Panc1 (cell line): ENCODE measurements around the gene MAK. TPM values are rescaled to one million over a fixed set of nuclear protein-coding genes. Genes with fewer than 3 reads are reported as not detected.
"Not testable (repeated sequence)": the region's sequence is repeated elsewhere in the genome, so short reads cannot be mapped to it uniquely, and the experiment has no call there.

Source experiments
- ATAC-seq: fragments of 200-7000 bp; cut with Tn5 transposase; 2 replicates; pipeline ENCODE4 v1.9.1; 2020; ENCODE audit warnings: mild to moderate bottlenecking, moderate library complexity
- BruUV-seq: library from RNA; stranded (reverse); fragments of 400-500 nt; replicated peaks from 2 replicates; lab custom pipeline; 2021; lab: Mats Ljungman, UMichigan
- CTCF ChIA-PET: fragments of 300-600 bp; sonication (Branson Sonifier 250); formaldehyde crosslinking; loops from one replicate; lab custom pipeline; 2022; ENCODE audit warnings: antibody characterized with exemption; lab: Charles Lee
- POLR2A ChIA-PET: fragments of 300-600 bp; sonication (Branson Sonifier 250); formaldehyde crosslinking; loops from one replicate; lab custom pipeline; 2022; ENCODE audit warnings: antibody characterized with exemption; lab: Charles Lee
- DNase-seq: peaks from one replicate; pipeline ENCODE4 v3.0.0-alpha.2; 2010; ENCODE audit warnings: low read depth, low spot score
- H3K27ac ChIP-seq: 2 replicates; pipeline ENCODE4 v1.5.1; 2011; ENCODE audit warnings: mild to moderate bottlenecking, low read length, inconsistent platforms
- H3K27me3 ChIP-seq: fragments of 200-500 bp; sonication (Bioruptor generic); 2 replicates; pipeline ENCODE4 v1.6.0; 2014; ENCODE audit warnings: low read length, inconsistent platforms; ENCODE audit not compliant: control insufficient read depth, insufficient read depth
- H3K36me3 ChIP-seq: fragments of 200-500 bp; sonication (Bioruptor generic); 2 replicates; pipeline ENCODE4 v1.5.1; 2014; ENCODE audit warnings: inconsistent platforms, mild to moderate bottlenecking, low read length, moderate library complexity; ENCODE audit not compliant: control insufficient read depth, insufficient read depth
- H3K4me1 ChIP-seq: 2 replicates; pipeline ENCODE4 v1.5.1; 2011; ENCODE audit warnings: inconsistent platforms, mild to moderate bottlenecking, low read length, moderate library complexity; ENCODE audit not compliant: control insufficient read depth, insufficient read depth
- H3K4me3 ChIP-seq, 2 experiments: 2 replicates each; pipeline ENCODE4 v1.5.1; 2011 to 2012; ENCODE audit warnings: low read depth in 2 of 2, low read length in 2 of 2, mild to moderate bottlenecking in 2 of 2, inconsistent platforms in 1 of 2, moderate library complexity in 1 of 2
- H3K9me3 ChIP-seq: fragments of 200-500 bp; sonication (Bioruptor generic); 2 replicates; pipeline ENCODE4 v1.5.1; 2014; ENCODE audit warnings: low read depth, mild to moderate bottlenecking, inconsistent platforms, low read length, moderate library complexity; ENCODE audit not compliant: control insufficient read depth, insufficient read depth
- POLR2AphosphoS5 ChIP-seq: IDR thresholded peaks from 2 replicates; pipeline ENCODE4 v1.6.1; 2012; ENCODE audit warnings: mild to moderate bottlenecking, low read depth, low read length, moderate library complexity
- in situ Hi-C: cut with HindIII; loops from 2 replicates; pipeline ENCODE4 v1.10.0; 2016; ENCODE audit warnings: low sequenced_read_pairs, low pct_unique_long_range_greater_than_20kb
- intact Hi-C: fragments of 100-400 bp; cut with micrococcal nuclease; formaldehyde crosslinking; loops from one replicate; pipeline ENCODE4 v1.10.0; 2022; ENCODE audit not compliant: unreplicated experiment
- total RNA-seq: library from RNA; stranded (reverse); gene quantifications from one replicate; pipeline ENCODE4 v1.2.1, GENCODE V29; 2021; ENCODE audit not compliant: unreplicated experiment
- TF ChIP-seq, protein P1 (sequence below), 2 experiments: IDR thresholded peaks; 2 replicates each; pipeline ENCODE4 v1.6.1; 2011 to 2012; ENCODE audit warnings: low read depth in 2 of 2, control low read depth in 1 of 2, low read length in 1 of 2, mild to moderate bottlenecking in 1 of 2, moderate library complexity in 1 of 2; ENCODE audit not compliant: insufficient read depth in 1 of 2
- TF ChIP-seq, protein P2 (sequence below): fragments of 450-650 bp; IDR thresholded peaks from 2 replicates; pipeline ENCODE4 v1.5.1; 2017; ENCODE audit warnings: mild to moderate bottlenecking

The MAK gene
- total RNA-seq, 1 experiment from 2014 or later: 0.21 TPM

DNA sequence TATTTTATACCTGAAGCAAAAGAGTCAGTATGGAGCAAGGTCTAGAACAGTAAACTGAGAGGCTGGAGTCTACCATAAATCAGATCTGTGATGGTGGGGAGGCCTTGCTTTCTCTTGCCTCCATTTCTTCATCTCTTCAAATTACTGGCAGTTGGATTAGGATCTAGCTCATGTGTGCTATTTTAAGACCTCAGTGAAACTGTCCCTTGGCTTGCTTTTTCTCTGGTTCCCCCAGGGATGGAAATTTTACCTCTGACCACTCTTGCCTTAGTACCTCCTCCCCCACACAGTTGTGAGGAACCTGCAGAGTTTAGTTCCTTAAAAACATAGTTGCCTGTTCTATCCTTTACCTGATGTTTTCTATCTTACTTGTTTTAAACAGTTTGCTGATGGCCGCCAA lies 82.3 kb downstream of the MAK start:
- CTCF ChIA-PET: no interaction called here
- intact Hi-C loops (no loop called here), in situ Hi-C loops (no loop called here)
- Histone ChIP-seq H3K4me3 (no peak overlapping the region), H3K9me3 (no peaks in the 10 kb centered on the region), H3K27ac (peak overlapping the region; percentile 14; the same call in 1 of the 2 replicates), H3K27me3 (no peaks in the 10 kb centered on the region), H3K4me1 (peaks cover 31% of the 10 kb centered on the region), H3K36me3 (0 out of 2 replicates have a peak, but pooled peaks cover 4% of the 10 kb centered on the region)
- DNase-seq (no peak), ATAC-seq (no peak)
- no TSS peak for BruUV-seq
- POLR2A ChIA-PET: no interaction called here
- no peak for TF ChIP-seq POLR2AphosphoS5
- TF ChIP-seq, protein P1, sequence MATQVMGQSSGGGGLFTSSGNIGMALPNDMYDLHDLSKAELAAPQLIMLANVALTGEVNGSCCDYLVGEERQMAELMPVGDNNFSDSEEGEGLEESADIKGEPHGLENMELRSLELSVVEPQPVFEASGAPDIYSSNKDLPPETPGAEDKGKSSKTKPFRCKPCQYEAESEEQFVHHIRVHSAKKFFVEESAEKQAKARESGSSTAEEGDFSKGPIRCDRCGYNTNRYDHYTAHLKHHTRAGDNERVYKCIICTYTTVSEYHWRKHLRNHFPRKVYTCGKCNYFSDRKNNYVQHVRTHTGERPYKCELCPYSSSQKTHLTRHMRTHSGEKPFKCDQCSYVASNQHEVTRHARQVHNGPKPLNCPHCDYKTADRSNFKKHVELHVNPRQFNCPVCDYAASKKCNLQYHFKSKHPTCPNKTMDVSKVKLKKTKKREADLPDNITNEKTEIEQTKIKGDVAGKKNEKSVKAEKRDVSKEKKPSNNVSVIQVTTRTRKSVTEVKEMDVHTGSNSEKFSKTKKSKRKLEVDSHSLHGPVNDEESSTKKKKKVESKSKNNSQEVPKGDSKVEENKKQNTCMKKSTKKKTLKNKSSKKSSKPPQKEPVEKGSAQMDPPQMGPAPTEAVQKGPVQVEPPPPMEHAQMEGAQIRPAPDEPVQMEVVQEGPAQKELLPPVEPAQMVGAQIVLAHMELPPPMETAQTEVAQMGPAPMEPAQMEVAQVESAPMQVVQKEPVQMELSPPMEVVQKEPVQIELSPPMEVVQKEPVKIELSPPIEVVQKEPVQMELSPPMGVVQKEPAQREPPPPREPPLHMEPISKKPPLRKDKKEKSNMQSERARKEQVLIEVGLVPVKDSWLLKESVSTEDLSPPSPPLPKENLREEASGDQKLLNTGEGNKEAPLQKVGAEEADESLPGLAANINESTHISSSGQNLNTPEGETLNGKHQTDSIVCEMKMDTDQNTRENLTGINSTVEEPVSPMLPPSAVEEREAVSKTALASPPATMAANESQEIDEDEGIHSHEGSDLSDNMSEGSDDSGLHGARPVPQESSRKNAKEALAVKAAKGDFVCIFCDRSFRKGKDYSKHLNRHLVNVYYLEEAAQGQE (IDR thresholded peaks at IDR 0.05; ENCODE audit: insufficient read depth in 1 of 2, low read depth in 2 of 2, low read length in 1 of 2): no peak
- TF ChIP-seq, protein P2, sequence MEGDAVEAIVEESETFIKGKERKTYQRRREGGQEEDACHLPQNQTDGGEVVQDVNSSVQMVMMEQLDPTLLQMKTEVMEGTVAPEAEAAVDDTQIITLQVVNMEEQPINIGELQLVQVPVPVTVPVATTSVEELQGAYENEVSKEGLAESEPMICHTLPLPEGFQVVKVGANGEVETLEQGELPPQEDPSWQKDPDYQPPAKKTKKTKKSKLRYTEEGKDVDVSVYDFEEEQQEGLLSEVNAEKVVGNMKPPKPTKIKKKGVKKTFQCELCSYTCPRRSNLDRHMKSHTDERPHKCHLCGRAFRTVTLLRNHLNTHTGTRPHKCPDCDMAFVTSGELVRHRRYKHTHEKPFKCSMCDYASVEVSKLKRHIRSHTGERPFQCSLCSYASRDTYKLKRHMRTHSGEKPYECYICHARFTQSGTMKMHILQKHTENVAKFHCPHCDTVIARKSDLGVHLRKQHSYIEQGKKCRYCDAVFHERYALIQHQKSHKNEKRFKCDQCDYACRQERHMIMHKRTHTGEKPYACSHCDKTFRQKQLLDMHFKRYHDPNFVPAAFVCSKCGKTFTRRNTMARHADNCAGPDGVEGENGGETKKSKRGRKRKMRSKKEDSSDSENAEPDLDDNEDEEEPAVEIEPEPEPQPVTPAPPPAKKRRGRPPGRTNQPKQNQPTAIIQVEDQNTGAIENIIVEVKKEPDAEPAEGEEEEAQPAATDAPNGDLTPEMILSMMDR: no peak

DNA sequence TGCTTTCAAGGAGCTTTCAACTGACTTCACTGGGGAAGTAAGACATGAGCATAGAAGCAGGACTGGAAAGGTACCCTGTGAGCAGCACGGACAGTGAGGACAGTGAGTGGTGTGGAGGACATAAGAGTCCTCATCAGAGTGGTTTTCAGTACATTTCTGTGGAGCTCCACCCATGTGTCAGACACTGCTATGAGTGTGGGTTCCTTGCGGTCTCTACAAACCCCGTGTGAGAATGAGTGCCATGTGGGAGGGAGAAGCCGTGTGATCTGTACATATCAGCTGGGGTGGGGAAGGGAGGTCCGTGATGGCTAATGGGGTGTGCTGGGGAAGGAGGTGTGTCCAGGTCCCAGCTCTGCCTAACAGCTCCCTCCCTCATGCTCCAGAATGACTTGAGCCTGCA lies 86.6 kb downstream of the MAK start:
- intact Hi-C loops, DNase-seq, in situ Hi-C loops, H3K36me3 ChIP-seq, H3K9me3 ChIP-seq, H3K4me3 ChIP-seq, BruUV-seq, ATAC-seq, H3K27me3 ChIP-seq: not testable (repeated sequence)
- CTCF ChIA-PET: interaction anchor here (0.6 kb wide), 1 partner anchor 77 kb away, joined by 4 read pairs; no protein-coding TSS in a partner anchor
- Histone ChIP-seq H3K4me1 (peaks cover 26% of the 10 kb centered on the region), H3K27ac (peak overlapping the region; percentile 45; the same call in 1 of the 2 replicates)
- POLR2A ChIA-PET: interaction anchor here (0.6 to 0.7 kb wide), 2 partner anchors 13 to 38 kb away, joined by 3 to 4 read pairs; no protein-coding TSS in a partner anchor

DNA sequence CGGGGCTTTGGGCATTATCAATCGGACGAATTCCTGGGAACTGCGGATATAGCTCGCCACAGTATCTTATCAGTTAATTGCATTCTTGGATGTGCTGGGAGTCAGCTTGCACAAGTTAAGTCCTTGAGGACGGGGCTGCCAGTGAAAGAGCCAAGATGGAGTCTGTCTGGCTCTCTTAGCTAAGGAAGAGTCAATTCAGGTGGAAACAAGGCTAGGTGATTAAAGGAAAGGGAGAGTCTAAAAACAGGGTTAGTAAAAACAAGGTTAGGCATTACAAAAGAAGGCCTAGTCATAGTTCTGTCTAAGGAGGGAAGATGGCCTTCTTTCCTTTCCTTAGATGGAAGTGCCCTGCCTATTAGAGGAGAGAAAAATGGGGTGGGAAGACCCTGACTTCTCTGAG lies 87.8 kb downstream of the MAK start:
- peaks cover 36% of the 10 kb centered on the region for H3K4me1 ChIP-seq
- H3K27me3 ChIP-seq, H3K9me3 ChIP-seq, H3K4me3 ChIP-seq, POLR2A ChIA-PET, DNase-seq, BruUV-seq, ATAC-seq, H3K36me3 ChIP-seq, in situ Hi-C loops, CTCF ChIA-PET, intact Hi-C loops: not testable (repeated sequence)
- H3K27ac ChIP-seq: peak overlapping the region; percentile 45; the same call in 1 of the 2 replicates
